NCI-H2196 (cell line): ENCODE measurements around the gene CLCN1.
"Not testable (repeated sequence)": the region's sequence is repeated elsewhere in the genome, so short reads cannot be mapped to it uniquely, and the experiment has no call there.

Experiments
- DNase-seq: peaks from one replicate; lab custom pipeline; 2025; ENCODE audit not compliant: unreplicated experiment; lab: John Stamatoyannopoulos, UW

CLCN1 gene

GRCh38 chr7:143315776-143316175, at the start of gene CLCN1:
Gene CLCN1, plus strand, starts transcription at chr7:143316111. Its CDS starts 102 bp downstream, at chr7:143316213.
- no peak for DNase-seq

DNA sequence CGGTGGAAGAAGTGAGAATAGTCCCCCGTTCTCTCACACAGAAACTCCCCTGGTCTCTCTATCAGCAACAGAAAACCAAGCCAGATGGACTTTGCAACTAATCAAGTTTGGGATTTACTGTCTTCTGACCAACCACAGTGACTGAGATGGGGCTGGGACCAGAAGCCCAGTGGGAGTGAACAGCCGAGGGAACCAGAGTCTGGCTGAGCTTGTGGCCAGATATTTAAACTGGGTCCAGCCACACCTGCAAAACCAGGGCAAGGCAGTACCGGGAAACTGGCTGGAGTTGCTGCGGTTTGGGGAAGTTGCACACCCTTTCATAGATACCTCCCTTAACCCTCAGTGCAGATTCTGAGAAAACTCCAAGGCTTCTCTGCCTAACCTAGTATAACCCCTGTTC, 46.7 kb upstream of the CLCN1 start:
- no peak for DNase-seq

DNA sequence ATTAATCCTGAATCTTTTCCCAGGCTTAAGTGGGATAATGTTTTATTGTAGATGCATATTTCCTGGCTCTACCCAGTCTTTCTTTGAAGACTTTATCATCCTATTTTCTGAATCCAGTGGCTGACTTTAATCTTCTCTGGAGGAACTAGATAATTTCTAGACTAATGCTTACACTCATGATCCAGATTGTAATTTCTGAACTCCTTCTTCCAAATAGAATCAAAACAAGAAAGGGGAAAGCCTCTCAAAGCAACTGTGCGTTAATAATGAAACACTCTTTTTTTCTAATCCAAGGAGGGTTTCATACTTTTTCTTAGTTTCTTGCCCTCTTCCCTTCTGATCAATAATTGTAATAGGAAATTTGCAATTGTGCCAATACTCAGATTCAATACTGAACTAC, 44.7 kb upstream of the CLCN1 start:
- DNase-seq, result no peak

- no peak for DNase-seq
These were observed 43.0 kb upstream of the CLCN1 start for GRCh38 chr7:143272871-143273270.

GRCh38 chr7:143279186-143280098, 36.5 kb upstream of the CLCN1 start:
- DNase-seq, result peak; percentile 65

GRCh38 chr7:143280160-143280559, 35.8 kb upstream of the CLCN1 start:
- DNase-seq, result no peak

- DNase-seq, result no peak
These were observed 35.3 kb upstream of the CLCN1 start for GRCh38 chr7:143280566-143280965.

- DNase-seq, result no peak
These were observed 34.4 kb upstream of the CLCN1 start for GRCh38 chr7:143281529-143281928.

- DNase-seq, result no peak
These were observed 33.8 kb upstream of the CLCN1 start for GRCh38 chr7:143282124-143282523.

DNA sequence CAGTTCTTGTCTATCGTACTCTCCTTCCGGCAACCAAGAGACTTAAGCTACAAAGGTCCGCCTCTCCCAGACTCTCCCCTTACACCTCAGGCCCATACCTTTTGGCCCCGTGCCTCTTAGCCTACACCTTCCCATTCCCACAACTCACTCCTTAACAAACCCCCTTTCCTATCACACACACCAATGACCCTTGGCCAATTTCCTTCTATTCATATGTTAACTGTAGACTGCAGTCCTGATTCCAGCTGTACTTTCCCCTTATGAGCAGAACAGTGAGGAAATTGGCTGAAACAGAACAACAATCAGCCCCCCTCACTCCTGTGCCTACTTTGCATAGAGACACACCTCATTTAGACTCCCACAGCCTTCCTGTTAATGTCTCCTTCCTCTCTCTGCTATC, 32.5 kb upstream of the CLCN1 start:
- DNase-seq, result no peak

- no peak for DNase-seq
These were observed 31.1 kb upstream of the CLCN1 start, which contains the start of gene TMEM139 for GRCh38 chr7:143284591-143285469. Gene TMEM139, plus strand, starts transcription at chr7:143284958. Its CDS starts 1,000 bp downstream, at chr7:143285958.

- DNase-seq, result no peak
These were observed 30.5 kb upstream of the CLCN1 start for GRCh38 chr7:143285470-143285778.

DNA sequence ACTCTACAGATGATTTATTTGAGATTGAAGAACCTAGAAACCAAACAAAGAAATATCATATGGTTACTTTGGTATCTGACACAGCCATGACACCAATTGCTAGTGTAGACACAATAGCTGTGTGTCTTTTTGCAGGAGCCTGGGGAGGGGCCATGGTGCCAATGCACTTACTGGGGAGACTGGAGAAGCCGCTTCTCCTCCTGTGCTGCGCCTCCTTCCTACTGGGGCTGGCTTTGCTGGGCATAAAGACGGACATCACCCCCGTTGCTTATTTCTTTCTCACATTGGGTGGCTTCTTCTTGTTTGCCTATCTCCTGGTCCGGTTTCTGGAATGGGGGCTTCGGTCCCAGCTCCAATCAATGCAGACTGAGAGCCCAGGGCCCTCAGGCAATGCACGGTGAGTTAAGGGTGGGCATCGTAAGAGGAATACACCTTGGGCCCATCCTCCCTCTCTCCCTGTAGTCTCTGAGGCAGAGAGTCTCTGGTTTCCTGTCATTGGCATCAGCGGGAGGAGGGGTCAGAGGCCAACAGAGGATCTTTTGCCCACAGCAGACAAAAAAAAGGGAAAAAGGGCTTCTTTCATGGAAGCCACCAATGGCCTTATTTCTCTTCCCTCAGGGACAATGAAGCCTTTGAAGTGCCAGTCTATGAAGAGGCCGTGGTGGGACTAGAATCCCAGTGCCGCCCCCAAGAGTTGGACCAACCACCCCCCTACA, 29.9 kb upstream of the CLCN1 start:
- DNase-seq, result no peak

DNA sequence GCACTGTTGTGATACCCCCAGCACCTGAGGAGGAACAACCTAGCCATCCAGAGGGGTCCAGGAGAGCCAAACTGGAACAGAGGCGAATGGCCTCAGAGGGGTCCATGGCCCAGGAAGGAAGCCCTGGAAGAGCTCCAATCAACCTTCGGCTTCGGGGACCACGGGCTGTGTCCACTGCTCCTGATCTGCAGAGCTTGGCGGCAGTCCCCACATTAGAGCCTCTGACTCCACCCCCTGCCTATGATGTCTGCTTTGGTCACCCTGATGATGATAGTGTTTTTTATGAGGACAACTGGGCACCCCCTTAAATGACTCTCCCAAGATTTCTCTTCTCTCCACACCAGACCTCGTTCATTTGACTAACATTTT, 29.4 kb upstream of the CLCN1 start:
- no peak for DNase-seq

GRCh38 chr7:143287339-143287934, 28.5 kb upstream of the CLCN1 start:
- DNase-seq, result no peak

GRCh38 chr7:143287935-143288826, 27.7 kb upstream of the CLCN1 start, which contains the start of gene CASP2:
Gene CASP2, plus strand, starts transcription at chr7:143288351. Its CDS starts 105 bp downstream, at chr7:143288456.
- peak; percentile 95 for DNase-seq

DNA sequence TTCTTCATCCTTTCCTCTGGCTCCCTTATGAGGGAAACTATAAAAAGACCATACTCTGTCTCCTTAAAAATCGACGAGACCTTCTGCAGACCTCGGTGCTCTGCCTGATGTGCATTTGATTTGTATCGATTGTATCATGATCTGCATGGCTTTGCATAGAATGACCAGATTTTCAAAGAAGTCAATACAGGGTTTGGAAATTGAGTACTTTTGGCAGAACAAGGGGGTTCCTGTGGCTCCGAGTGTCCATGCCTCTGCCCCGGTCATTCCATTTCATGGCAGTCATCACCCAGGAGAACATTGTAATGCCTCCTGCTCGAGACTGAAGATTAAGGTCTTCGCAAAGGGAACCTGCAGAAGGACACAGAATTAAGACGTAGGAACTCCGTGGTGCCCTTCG, 27.1 kb upstream of the CLCN1 start:
- DNase-seq, result no peak

GRCh38 chr7:143289421-143289820, 26.5 kb upstream of the CLCN1 start:
- no peak for DNase-seq

- not testable (repeated sequence) for DNase-seq
These were observed 26.0 kb upstream of the CLCN1 start for GRCh38 chr7:143289888-143290287.

GRCh38 chr7:143290293-143290692, 25.6 kb upstream of the CLCN1 start:
- DNase-seq, result no peak
